Hepatocyte (in vitro differentiated cells): Measurements from ENCODE around the gene B4GALNT2.
"Not testable (repeated sequence)": the region's sequence is repeated elsewhere in the genome, so short reads cannot be mapped to it uniquely, and the experiment has no call there.

ENCODE experiments used
- EZH2 ChIP-seq: fragments of 200-600 bp; sonication (generic); IDR thresholded peaks from 2 replicates; pipeline ENCODE4 v1.6.1; 2016; ENCODE audit warnings: antibody characterized with exemption, mild to moderate bottlenecking, borderline replicate concordance
- EZH2phosphoT487 ChIP-seq: fragments of 200-600 bp; sonication (generic); IDR thresholded peaks from one replicate; pipeline ENCODE4 v1.6.1; 2018; ENCODE audit warnings: antibody characterized with exemption, mild to moderate bottlenecking, low read depth, moderate library complexity; ENCODE audit not compliant: unreplicated experiment, severe bottlenecking
- TF ChIP-seq, protein P1 (sequence below): fragments of 200-600 bp; sonication (generic); IDR thresholded peaks from 2 replicates; pipeline ENCODE4 v1.5.1; 2016; ENCODE audit warnings: antibody characterized with exemption, mild to moderate bottlenecking; ENCODE audit not compliant: poor library complexity

DNA sequence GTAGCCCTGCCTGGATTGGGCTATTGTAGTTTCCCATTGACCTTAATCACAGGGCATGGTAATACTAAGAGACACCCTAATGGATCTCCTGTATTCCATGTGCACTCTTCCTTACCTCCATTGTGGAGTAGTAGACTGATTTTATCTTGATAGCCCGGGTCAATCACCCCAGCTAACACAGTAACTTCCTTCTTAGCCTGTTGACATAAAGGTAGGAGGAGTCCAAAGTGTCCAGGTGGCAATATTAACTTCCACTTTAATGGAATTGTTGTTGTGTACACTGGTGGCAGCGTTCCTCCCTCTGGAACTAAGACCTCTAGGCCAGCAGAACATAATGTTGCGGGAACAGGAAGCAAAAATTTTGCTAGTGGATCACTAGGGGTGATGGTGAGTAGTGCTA lies 13.1 kb downstream of the B4GALNT2 start:
- TF ChIP-seq, protein P1, sequence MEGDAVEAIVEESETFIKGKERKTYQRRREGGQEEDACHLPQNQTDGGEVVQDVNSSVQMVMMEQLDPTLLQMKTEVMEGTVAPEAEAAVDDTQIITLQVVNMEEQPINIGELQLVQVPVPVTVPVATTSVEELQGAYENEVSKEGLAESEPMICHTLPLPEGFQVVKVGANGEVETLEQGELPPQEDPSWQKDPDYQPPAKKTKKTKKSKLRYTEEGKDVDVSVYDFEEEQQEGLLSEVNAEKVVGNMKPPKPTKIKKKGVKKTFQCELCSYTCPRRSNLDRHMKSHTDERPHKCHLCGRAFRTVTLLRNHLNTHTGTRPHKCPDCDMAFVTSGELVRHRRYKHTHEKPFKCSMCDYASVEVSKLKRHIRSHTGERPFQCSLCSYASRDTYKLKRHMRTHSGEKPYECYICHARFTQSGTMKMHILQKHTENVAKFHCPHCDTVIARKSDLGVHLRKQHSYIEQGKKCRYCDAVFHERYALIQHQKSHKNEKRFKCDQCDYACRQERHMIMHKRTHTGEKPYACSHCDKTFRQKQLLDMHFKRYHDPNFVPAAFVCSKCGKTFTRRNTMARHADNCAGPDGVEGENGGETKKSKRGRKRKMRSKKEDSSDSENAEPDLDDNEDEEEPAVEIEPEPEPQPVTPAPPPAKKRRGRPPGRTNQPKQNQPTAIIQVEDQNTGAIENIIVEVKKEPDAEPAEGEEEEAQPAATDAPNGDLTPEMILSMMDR = not testable (repeated sequence)
- TF ChIP-seq EZH2phosphoT487, EZH2: not testable (repeated sequence)
